ENCODE results near the gene FAM241A. TPM values are rescaled to one million over a fixed set of nuclear protein-coding genes. Genes with fewer than 3 reads are reported as not detected.

Gene FAM241A
- total RNA-seq, 6 experiments from 2014 or later, result 0.99 to 3.5 (median 2.1) TPM

- H3K36me3 ChIP-seq, result no peaks in the 10 kb centered on the region
- H3K27ac ChIP-seq, result no peak overlapping the region
- H3K27me3 ChIP-seq, result no peaks in the 10 kb centered on the region
- 65% methylated on average over 3 of the region's 3 CpGs for WGBS (ENCODE audit: insufficient coverage, low coverage, low lambda C conversion rate, missing lambda C conversion rate)
- TF ChIP-seq, protein P1, sequence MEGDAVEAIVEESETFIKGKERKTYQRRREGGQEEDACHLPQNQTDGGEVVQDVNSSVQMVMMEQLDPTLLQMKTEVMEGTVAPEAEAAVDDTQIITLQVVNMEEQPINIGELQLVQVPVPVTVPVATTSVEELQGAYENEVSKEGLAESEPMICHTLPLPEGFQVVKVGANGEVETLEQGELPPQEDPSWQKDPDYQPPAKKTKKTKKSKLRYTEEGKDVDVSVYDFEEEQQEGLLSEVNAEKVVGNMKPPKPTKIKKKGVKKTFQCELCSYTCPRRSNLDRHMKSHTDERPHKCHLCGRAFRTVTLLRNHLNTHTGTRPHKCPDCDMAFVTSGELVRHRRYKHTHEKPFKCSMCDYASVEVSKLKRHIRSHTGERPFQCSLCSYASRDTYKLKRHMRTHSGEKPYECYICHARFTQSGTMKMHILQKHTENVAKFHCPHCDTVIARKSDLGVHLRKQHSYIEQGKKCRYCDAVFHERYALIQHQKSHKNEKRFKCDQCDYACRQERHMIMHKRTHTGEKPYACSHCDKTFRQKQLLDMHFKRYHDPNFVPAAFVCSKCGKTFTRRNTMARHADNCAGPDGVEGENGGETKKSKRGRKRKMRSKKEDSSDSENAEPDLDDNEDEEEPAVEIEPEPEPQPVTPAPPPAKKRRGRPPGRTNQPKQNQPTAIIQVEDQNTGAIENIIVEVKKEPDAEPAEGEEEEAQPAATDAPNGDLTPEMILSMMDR (IDR thresholded peaks at IDR 0.05), result no peak
- TF ChIP-seq POLR2A (IDR thresholded peaks at IDR 0.05), result no peak
- H3K4me1 ChIP-seq, result no peaks in the 10 kb centered on the region
- DNase-seq (no peak), ATAC-seq (no peak)
- intact Hi-C loops (cut with DNase I), result no loop called here
- no peak overlapping the region for H3K4me3 ChIP-seq
- no peaks in the 10 kb centered on the region for H3K9me3 ChIP-seq
Measured at GRCh38 chr4:112119353-112119783, 25.9 kb upstream of the FAM241A start.

DNA sequence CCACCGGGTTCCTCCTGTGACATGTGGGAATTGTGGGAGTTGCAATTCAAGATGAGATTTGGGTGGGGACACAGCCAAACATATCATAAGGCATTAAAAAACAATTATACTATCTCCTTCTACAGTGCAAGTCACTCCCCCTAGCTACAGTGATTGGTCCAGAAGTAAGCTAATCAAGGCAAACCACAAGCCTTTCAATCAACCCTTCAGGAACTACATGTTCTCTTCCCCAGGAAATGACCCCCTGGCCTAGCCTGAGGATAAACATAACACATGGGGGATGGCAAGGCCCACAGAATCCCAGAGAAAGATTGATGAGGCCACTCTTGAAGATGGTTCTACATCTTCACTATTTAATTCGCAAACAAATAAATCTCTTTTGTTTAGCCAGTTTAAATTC is 25.2 kb upstream of the FAM241A start:
- peak in 1 of 4 donors; percentile 48 for ATAC-seq
- intact Hi-C loops (cut with DNase I), result no loop called here
- no peak for DNase-seq
- H3K36me3 ChIP-seq, result no peaks in the 10 kb centered on the region
- no peaks in the 10 kb centered on the region for H3K27me3 ChIP-seq
- H3K9me3 ChIP-seq, result no peaks in the 10 kb centered on the region
- no peak overlapping the region for H3K27ac ChIP-seq
- TF ChIP-seq POLR2A (IDR thresholded peaks at IDR 0.05), result no peak
- TF ChIP-seq, protein P1 (IDR thresholded peaks at IDR 0.05), result no peak
- no peak overlapping the region for H3K4me3 ChIP-seq
- no peaks in the 10 kb centered on the region for H3K4me1 ChIP-seq
- 73% methylated on average over 2 of the region's 2 CpGs for WGBS (ENCODE audit: insufficient coverage, low coverage, low lambda C conversion rate, missing lambda C conversion rate)

DNA sequence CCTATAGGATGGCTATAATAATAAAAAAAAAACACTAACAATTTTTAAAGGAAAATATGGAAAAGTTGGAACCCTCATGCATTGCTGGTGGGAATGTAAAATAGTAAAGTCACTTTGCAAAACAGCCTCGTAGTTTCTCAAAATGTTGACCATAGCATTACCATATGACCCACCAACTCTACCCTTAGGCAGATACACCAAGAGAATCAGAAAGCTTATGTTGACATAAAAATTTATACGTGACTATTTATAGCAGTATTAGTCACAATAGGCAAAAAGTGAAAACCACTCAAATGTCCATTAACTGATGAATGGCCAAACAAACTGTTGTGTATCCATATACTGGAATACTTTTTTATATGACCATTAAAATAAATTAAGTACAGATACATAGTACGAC is 19.8 kb upstream of the FAM241A start:
- WGBS (ENCODE audit: insufficient coverage, low coverage, low lambda C conversion rate, missing lambda C conversion rate), result 82% methylated on average over 3 of the region's 3 CpGs
- ATAC-seq, result no peak
- H3K36me3 ChIP-seq, result no peaks in the 10 kb centered on the region
- no peak for DNase-seq
- H3K9me3 ChIP-seq, result no peaks in the 10 kb centered on the region
- no peak overlapping the region for H3K27ac ChIP-seq
- intact Hi-C loops (cut with DNase I), result no loop called here
- no peaks in the 10 kb centered on the region for H3K27me3 ChIP-seq
- H3K4me3 ChIP-seq, result no peak overlapping the region
- H3K4me1 ChIP-seq, result no peaks in the 10 kb centered on the region
- TF ChIP-seq, protein P1 (IDR thresholded peaks at IDR 0.05), result no peak
- no peak for TF ChIP-seq POLR2A (IDR thresholded peaks at IDR 0.05)

DNA sequence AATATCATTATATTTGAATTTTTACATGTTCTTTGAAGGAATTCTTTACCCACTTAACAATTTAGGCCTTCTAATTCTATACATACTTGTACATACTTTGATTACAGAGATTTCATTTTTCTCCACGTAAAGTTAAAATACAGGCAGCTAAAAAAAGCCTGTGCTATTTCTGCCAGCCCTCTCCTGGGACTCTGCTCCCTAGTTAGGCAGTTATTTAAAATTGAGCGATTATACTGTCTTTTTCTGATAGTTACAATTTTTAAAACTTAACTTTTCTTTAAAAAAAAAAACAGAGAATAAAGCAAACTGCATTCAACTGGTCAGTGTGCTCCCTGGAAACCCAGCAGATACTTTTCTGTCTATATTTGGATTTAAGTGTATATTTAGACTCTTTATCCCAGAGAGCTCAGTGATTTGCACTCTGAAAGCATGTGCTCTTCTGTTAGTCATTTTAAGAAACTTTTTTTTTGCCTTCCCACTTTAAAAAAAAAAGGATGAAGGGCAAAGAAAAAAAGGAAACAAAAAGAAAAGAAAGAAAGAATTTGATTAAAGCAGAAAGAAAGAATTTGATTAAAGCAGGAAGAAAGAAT is 18.1 kb upstream of the FAM241A start:
- Histone ChIP-seq H3K9me3 (no peaks in the 10 kb centered on the region), H3K36me3 (no peaks in the 10 kb centered on the region), H3K27ac (no peak overlapping the region), H3K4me1 (no peaks in the 10 kb centered on the region), H3K4me3 (no peak overlapping the region), H3K27me3 (no peaks in the 10 kb centered on the region)
- intact Hi-C loops (cut with DNase I), result no loop called here
- DNase-seq (no peak), ATAC-seq (no peak)
- 69% methylated on average over 2 of the region's 2 CpGs for WGBS (ENCODE audit: insufficient coverage, low coverage, low lambda C conversion rate, missing lambda C conversion rate)
- TF ChIP-seq, protein P1 (IDR thresholded peaks at IDR 0.05), result no peak
- TF ChIP-seq POLR2A (IDR thresholded peaks at IDR 0.05), result no peak

DNA sequence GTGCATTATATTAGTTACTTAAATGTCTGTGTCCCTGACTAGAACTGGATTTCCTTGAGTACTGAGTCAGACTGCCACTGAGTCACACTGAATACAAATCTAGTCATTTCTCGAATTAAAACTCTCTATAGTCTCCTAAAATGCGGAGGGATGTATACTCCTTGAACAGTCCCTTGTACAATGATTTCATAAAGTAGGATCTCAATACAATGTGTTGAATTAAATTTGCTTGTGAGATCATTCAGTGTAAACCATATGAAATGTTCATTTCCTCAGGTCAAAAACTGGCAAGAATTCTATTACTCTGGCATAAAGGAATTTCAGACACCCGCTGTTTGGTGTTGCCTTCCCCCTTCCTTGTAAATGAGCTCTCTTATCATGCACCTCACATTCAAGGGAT is 17.5 kb upstream of the FAM241A start:
- DNase-seq (no peak), ATAC-seq (no peak)
- intact Hi-C loops (cut with DNase I), result no loop called here
- no peaks in the 10 kb centered on the region for H3K36me3 ChIP-seq
- H3K9me3 ChIP-seq, result no peaks in the 10 kb centered on the region
- no peak for TF ChIP-seq POLR2A (IDR thresholded peaks at IDR 0.05)
- TF ChIP-seq, protein P1 (IDR thresholded peaks at IDR 0.05), result no peak
- H3K27me3 ChIP-seq, result no peaks in the 10 kb centered on the region
- H3K27ac ChIP-seq, result no peak overlapping the region
- no peak overlapping the region for H3K4me3 ChIP-seq
- H3K4me1 ChIP-seq, result no peaks in the 10 kb centered on the region
- 85% methylated on average over 3 of the region's 3 CpGs for WGBS (ENCODE audit: insufficient coverage, low coverage, low lambda C conversion rate, missing lambda C conversion rate)

All from right lobe of liver (tissue), 6 donors.